Skeletal muscle cell (primary cell): Measurements from ENCODE around the gene FOXO6.
A peak's percentile ranks its signal among the peaks of the same experiment; 100 is the strongest.

Experiments used
- DNase-seq: peaks from one replicate; pipeline ENCODE4 v3.0.0-alpha.2; 2010; ENCODE audit warnings: low read depth
- H3K4me3 ChIP-seq: 2 replicates; pipeline ENCODE4 v1.5.1; 2011; ENCODE audit warnings: low read depth, mild to moderate bottlenecking, control low read depth, low read length, moderate library complexity

FOXO6 gene

DNA sequence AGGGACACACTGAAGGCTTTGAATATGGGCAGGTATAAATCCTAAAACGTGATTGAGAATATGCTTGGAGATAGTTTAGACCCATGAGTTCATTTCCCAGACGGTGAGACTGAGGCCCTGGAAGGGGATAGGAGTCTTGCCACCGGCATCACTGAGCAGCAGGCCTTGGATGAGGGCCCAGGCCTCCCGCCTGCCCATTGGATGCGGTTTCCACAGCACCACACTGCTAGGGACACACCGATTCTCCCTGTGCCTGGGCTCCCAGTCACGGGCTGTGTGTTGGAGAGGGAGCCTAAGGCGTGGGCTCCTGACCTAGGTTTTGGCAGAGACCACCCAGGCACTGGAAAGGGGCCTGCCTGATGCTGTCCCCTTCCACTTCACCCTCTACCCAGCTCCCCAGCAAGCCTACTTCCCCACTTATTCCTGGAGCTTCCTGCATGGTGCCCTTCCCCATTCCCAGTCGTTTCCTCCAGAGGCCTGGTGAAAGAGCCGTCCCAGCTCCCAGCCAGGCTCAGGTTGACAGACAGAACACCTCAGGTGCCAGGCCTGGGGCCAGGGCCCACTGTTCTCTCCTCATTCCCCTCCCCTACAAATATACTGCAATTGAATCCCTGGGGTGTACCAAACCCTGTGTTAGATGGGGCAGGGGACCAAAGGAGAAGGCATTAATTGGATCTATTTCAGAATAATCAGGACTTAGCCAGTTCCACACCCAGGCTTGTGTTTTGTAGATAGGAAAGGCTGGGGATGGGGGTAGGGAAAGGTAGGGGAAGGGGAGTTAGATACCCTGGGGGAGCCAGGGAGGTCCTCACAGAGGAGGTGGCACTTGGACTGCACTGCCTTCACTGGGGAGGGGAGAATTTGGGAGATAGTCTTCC lies 3.4 kb downstream of the FOXO6 start:
- DNase-seq = no peak
- no peak overlapping the region for H3K4me3 ChIP-seq

- no peak overlapping the region for H3K4me3 ChIP-seq
- DNase-seq = no peak
Observed at GRCh38 chr1:41365320-41365633, 4.0 kb downstream of the FOXO6 start.

DNA sequence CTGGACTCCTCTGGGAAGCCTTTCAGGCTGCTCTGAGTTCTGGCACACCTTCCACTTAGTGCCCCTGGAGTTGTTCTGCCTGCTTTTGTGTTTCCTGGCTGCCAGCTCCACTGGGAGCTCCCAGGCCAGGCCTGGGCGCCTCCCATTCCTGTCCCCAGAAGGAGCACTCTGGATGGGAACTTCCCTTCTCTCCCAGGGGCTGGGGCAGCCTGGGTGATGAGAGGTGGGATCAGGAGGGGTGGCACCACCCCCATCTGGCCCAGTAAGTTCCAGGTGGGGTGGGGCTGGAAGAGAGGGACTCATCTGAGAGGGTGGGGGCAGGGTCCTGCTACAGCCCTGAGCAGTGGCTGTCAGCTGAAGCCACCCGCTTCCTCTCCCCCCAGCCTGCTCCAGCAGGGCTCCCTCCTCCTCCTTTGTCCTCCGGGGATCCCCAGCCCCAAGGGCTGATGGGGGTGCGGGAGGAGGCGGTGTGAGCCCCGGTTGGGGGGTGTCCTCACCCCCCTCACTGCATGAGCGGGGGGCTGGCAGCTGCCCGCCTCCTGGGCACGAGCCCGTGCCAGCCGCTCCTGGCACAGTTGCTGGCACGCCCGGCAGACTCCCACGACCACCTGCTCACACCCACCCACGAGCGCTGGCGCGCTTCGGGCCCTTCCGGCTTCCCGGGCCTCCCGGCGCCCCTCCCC lies 4.7 kb downstream of the FOXO6 start:
- DNase-seq = no peak
- peak overlapping the region; percentile 29 for H3K4me3 ChIP-seq

DNA sequence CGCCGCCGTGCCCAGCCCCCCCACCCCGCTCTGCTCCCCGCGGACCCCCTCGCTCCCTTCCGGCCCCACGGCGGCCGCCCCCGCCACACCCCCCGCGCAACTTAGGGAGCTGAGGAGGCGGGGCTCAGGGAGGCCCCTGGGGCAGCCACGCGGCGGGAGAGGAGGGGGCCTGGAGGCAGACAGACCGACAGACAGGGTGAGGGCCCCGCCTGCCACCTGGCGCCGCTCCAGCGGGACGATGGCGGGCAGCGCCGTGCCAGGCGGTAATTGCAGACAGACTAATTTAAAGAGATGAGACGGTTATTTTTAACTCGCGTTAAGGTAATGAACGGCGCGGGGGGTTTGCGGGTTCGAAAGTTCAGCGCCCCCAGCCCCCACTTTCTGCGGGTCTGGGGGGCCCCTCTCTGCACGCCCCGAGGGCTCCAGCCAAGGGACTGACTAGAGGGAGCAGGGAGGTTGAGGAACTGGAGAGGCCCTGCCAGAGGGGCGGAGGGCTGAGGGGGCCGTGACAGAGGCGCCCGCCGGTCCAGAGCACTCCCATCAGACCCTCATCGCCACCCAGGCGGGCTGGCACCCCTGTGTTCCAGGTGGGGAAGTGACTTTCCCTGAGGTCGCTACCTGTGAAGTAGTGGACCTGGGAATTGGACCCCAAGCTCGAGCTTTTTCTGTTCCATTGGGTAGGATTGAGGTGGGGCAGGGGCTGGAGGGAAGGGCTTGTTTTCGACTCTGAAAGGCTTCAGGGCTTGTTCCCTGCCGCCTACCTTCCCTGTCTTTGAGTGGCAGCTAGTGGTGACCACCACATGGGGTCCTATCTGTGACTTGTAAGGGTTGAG lies 5.4 kb downstream of the FOXO6 start:
- peak overlapping the region; percentile 36 for H3K4me3 ChIP-seq
- DNase-seq = no peak

- no peak overlapping the region for H3K4me3 ChIP-seq
- no peak for DNase-seq
Observed at GRCh38 chr1:41367288-41367642, 6.0 kb downstream of the FOXO6 start.

GRCh38 chr1:41368366-41368765 lies 7.1 kb downstream of the FOXO6 start:
- H3K4me3 ChIP-seq = no peak overlapping the region
- DNase-seq = no peak

DNA sequence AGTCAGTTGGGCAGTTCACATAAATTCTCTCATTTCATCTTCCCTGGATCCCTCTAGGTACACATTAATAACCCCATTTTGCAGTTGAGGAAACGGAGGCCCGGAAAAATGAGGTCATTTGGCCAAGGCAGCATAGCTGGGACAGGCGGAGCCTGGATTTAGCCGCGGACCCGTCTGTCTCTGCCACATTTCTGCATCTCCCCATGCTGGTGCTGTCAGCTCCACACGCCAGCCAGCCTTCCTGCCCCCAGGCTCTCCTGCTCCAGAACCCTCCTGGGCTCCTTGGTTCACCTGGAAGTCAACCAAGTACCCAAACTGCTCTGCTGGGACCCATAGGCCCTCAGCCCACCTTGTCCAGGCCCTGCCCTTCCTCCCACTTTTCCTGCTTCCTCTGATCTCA lies 7.6 kb downstream of the FOXO6 start:
- no peak for DNase-seq

DNA sequence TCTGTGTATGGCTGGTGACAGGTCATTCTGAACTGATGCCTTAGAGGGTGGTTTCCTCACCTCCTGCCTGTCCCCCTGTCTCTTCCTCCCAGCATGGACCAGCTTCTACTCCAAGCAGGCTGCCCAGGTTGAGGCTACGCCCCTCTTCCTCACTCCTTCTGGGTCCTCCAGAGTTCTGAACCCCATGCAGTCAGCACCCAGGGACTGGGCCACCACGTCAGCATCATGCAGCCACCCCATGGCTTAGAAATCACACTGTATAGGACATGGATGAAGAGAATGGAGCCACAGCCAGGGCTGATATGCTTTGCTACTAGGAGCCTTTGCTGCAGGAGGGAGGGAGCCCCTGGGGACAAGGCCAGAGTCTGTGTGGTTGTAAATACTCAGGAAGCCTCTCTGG lies 8.3 kb downstream of the FOXO6 start:
- no peak overlapping the region for H3K4me3 ChIP-seq
- DNase-seq = no peak

More for the DNA sequence above, 7.6 kb downstream of the FOXO6 start:
- no peak overlapping the region for H3K4me3 ChIP-seq

GRCh38 chr1:41370225-41370624 lies 9.0 kb downstream of the FOXO6 start:
- no peak for DNase-seq
- H3K4me3 ChIP-seq = no peak overlapping the region

- DNase-seq = no peak
- H3K4me3 ChIP-seq = no peak overlapping the region
Observed at GRCh38 chr1:41370756-41371420, 9.7 kb downstream of the FOXO6 start.

GRCh38 chr1:41371630-41372599 lies 10.7 kb downstream of the FOXO6 start:
- peak; percentile 39 for DNase-seq
- no peak overlapping the region for H3K4me3 ChIP-seq

GRCh38 chr1:41372600-41372993 lies 11.4 kb downstream of the FOXO6 start:
- no peak overlapping the region for H3K4me3 ChIP-seq
- DNase-seq = no peak

DNA sequence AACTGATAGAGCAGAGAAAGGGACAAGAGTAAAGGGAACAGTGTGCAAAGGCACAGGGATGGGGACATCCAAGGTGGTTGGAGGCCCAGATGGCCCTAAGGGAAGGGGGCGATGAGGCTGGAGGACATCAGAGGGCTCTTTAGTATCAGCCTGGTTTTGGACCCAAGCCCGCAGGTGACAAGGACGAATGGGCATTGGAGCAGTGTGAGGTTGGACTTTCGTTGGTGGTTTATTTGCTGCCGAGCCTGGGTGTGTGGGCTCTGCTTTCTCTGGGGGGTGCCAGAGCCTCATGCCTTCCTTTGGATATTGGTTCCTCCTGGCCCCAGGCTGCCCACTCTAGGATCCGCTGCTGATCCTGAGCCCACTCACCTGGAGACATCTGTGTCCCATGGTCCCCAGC lies 12.1 kb downstream of the FOXO6 start:
- H3K4me3 ChIP-seq = no peak overlapping the region
- no peak for DNase-seq

- DNase-seq = no peak
- H3K4me3 ChIP-seq = no peak overlapping the region
Observed at GRCh38 chr1:41374711-41375110, 13.5 kb downstream of the FOXO6 start.

- no peak overlapping the region for H3K4me3 ChIP-seq
- DNase-seq = no peak
Observed at GRCh38 chr1:41377397-41377796, 16.2 kb downstream of the FOXO6 start.

DNA sequence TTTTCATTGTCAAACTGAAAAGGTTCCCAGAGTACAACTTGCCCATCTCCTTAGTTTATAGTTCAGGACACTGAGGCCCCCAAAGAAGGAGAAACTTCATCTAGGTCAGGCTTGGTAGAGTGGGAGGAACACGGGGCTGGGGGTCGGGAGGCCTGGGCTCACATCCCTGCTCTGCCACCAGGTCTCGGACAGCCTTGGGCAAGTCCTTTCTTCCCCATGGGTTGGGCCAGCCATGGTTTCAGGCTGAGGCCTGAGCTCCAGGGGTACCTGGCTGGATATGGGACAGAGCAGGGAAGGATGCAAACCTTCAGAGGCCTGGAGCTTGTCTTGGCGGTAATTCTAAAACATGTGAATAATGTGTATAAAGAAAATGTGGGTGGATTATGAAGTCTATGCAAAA lies 17.0 kb downstream of the FOXO6 start:
- no peak for DNase-seq
- no peak overlapping the region for H3K4me3 ChIP-seq

DNA sequence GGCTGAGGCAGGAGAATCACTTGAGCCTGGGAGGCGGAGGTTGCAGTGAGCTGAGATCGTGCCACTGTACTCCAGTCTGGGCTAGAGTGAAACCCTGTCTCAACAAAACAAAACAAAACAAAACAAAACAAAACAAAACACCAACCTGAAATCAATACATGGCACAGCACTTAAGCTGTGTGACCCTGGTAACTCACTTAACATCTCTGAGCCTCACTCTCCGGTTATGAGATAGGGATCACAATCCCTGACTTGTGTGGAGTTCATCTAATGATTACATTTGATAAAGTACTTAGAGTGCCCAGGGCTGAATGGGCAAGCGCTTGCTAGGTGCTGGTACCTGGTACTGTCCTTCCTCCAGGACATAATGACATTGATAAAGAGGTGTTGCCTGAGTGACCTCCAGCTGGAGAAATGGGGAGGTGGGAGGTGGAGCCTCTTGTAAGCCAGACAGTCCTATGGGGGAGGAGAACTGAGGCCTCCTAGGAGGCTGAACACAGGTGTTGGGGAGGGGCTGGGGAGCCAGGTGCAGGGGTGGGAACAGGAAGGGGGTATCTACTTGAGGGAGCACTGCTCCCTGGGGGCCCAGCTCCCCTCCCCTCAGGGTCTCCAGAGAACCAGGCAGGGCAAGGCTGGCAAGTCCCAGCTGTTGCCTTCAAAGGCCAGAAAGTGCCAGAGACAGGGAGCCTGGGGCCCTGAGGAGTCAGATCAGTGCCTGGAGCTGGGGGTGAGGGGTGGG lies 17.9 kb downstream of the FOXO6 start:
- no peak overlapping the region for H3K4me3 ChIP-seq
- no peak for DNase-seq

- H3K4me3 ChIP-seq = no peak overlapping the region
- no peak for DNase-seq
Observed at GRCh38 chr1:41379738-41380130, 18.5 kb downstream of the FOXO6 start.
